KOPT-K1 (cell line): ENCODE results near the gene HOXA6.

Experiments used
- H3K27ac ChIP-seq: fragments of 200-600 bp; sonication (generic); 2 replicates; pipeline ENCODE4 v1.5.1; 2016; ENCODE audit warnings: antibody characterized with exemption, mild to moderate bottlenecking, low read depth, low read length; ENCODE audit not compliant: poor library complexity, severe bottlenecking
- H3K36me3 ChIP-seq: fragments of 200-600 bp; sonication (generic); 2 replicates; pipeline ENCODE4 v1.5.1; 2017; ENCODE audit warnings: antibody characterized with exemption, mild to moderate bottlenecking, low read length, moderate library complexity; ENCODE audit not compliant: insufficient read depth
- H3K9me3 ChIP-seq: fragments of 200-600 bp; sonication (generic); 2 replicates; pipeline ENCODE4 v1.5.1; 2017; ENCODE audit warnings: antibody characterized with exemption, low read length, mild to moderate bottlenecking; ENCODE audit not compliant: insufficient read depth, poor library complexity, severe bottlenecking

HOXA6 gene

GRCh38 chr7:27187475-27188385 lies 40.2 kb upstream of the HOXA6 start:
- no peak overlapping the region for H3K27ac ChIP-seq
- H3K36me3 ChIP-seq, result no peaks in the 10 kb centered on the region

GRCh38 chr7:27186668-27187474 lies 39.3 kb upstream of the HOXA6 start:
- no peaks in the 10 kb centered on the region for H3K9me3 ChIP-seq
- no peaks in the 10 kb centered on the region for H3K36me3 ChIP-seq
- no peak overlapping the region for H3K27ac ChIP-seq

More at GRCh38 chr7:27187475-27188385, 40.2 kb upstream of the HOXA6 start:
- H3K9me3 ChIP-seq, result no peaks in the 10 kb centered on the region

GRCh38 chr7:27185854-27186667 lies 38.5 kb upstream of the HOXA6 start:
- Histone ChIP-seq H3K27ac (no peak overlapping the region), H3K36me3 (no peaks in the 10 kb centered on the region), H3K9me3 (no peaks in the 10 kb centered on the region)

GRCh38 chr7:27185013-27185853 lies 37.7 kb upstream of the HOXA6 start, which contains the start of gene HOXA11:
Gene HOXA11, minus strand, starts transcription at chr7:27185232. Its CDS starts 88 bp downstream, at chr7:27185144.
- no peak within 1 kb of the TSS for H3K27ac ChIP-seq
- H3K9me3 ChIP-seq, result no peaks in the 10 kb centered on the region
- no peaks in the 10 kb centered on the region for H3K36me3 ChIP-seq

- Histone ChIP-seq H3K9me3 (no peaks in the 10 kb centered on the region), H3K27ac (no peak overlapping the region), H3K36me3 (no peaks in the 10 kb centered on the region)
Observed at GRCh38 chr7:27184337-27185012, 36.9 kb upstream of the HOXA6 start.

GRCh38 chr7:27183682-27184336 lies 36.2 kb upstream of the HOXA6 start:
- Histone ChIP-seq H3K27ac (no peak overlapping the region), H3K36me3 (no peaks in the 10 kb centered on the region), H3K9me3 (no peaks in the 10 kb centered on the region)

GRCh38 chr7:27182861-27183681 lies 35.5 kb upstream of the HOXA6 start:
- Histone ChIP-seq H3K36me3 (no peaks in the 10 kb centered on the region), H3K9me3 (no peaks in the 10 kb centered on the region), H3K27ac (no peak overlapping the region)

- H3K27ac ChIP-seq, result no peak overlapping the region
- no peaks in the 10 kb centered on the region for H3K36me3 ChIP-seq
Observed at GRCh38 chr7:27182285-27182841, 34.8 kb upstream of the HOXA6 start.

GRCh38 chr7:27181795-27182275 lies 34.3 kb upstream of the HOXA6 start:
- Histone ChIP-seq H3K36me3 (no peaks in the 10 kb centered on the region), H3K9me3 (no peaks in the 10 kb centered on the region), H3K27ac (no peak overlapping the region)

More at GRCh38 chr7:27182285-27182841, 34.8 kb upstream of the HOXA6 start:
- H3K9me3 ChIP-seq, result no peaks in the 10 kb centered on the region

GRCh38 chr7:27180431-27181420 lies 33.2 kb upstream of the HOXA6 start:
- H3K27ac ChIP-seq, result no peak overlapping the region
- H3K9me3 ChIP-seq, result no peaks in the 10 kb centered on the region
- H3K36me3 ChIP-seq, result no peaks in the 10 kb centered on the region
